Ovary (tissue), 9 donors: ENCODE data around the gene TMEM79. TPM values are rescaled to one million over a fixed set of nuclear protein-coding genes. Genes with fewer than 3 reads are reported as not detected.

Experiments
- DNase-seq, 5 donors: peaks; one replicate each; pipeline ENCODE4 v3.0.0-alpha.2; 2019 to 2020
- H3K27ac ChIP-seq, 2 donors: fragments of 200-600 bp; one replicate each; pipeline versions ENCODE4 v1.5.1 to v1.8.0; 2019 to 2022
- H3K27me3 ChIP-seq: fragments of 200-600 bp; one replicate; pipeline ENCODE4 v1.8.0; 2022
- H3K36me3 ChIP-seq: fragments of 200-600 bp; sonication (generic); one replicate; pipeline ENCODE4 v1.5.1; 2019
- H3K4me1 ChIP-seq: one replicate; pipeline ENCODE4 v1.8.1; 2013; ENCODE audit warnings: mild to moderate bottlenecking, moderate library complexity; ENCODE audit not compliant: insufficient read depth
- H3K4me3 ChIP-seq: fragments of 200-600 bp; sonication (generic); one replicate; pipeline ENCODE4 v1.5.1; 2017
- H3K9me3 ChIP-seq, 2 donors: fragments of 200-600 bp in 1 of 2; sonication (generic) in 1 of 2; one replicate each; pipeline versions ENCODE4 v1.5.1 to v1.8.1; 2013 to 2019; ENCODE audit warnings: mild to moderate bottlenecking in 1 of 2, moderate library complexity in 1 of 2
- EP300 ChIP-seq: sonication (generic); formaldehyde crosslinking; IDR thresholded peaks from one replicate; pipeline ENCODE4 v1.6.1; 2017; ENCODE audit warnings: antibody characterized with exemption
- POLR2A ChIP-seq: fragments of 450-650 bp; IDR thresholded peaks from one replicate; pipeline ENCODE4 v1.6.1; 2017; ENCODE audit warnings: antibody characterized with exemption, mild to moderate bottlenecking, moderate library complexity
- WGBS, 3 donors: extraction: QIAGEN DNeasy Blood & Tissue Kit in 1 of 3; methylation state at CpG; one replicate each; pipeline versions ENCODE4 v1.1.5 to v1.1.7; 2013 to 2017; 5-methylcytosine and 5-hydroxymethylcytosine counted together
- intact Hi-C, 4 donors: fragments of 100-400 bp; cut with DNase I; formaldehyde crosslinking; loops; one replicate each; pipeline versions ENCODE4 v1.11.0 to v1.15.1; 2022 to 2023
- polyA plus RNA-seq, 2 donors: library from polyadenylated mRNA; stranded (reverse); fragments of 200-250 nt in 1 of 2; fragments of 350-450 nt in 1 of 2; fragmentation: Illumina TruSeq in 1 of 2; extraction: RNeasy Lipid Tissue Mini Kit (QIAGEN cat#74804) in 1 of 2; gene quantifications; one replicate each; pipeline ENCODE4 v1.2.3, GENCODE V29; 2013 to 2014
- total RNA-seq, 7 donors: library from RNA; depleted of rRNA in 2 of 7; stranded (reverse); fragments of >200 nt in 2 of 7; fragmentation: NEBNext Ultra II Directional in 3 of 7; extraction: Animal tissue kit (Norgen Biotek cat#: 25700) in 3 of 7; gene quantifications; one replicate each; pipeline versions ENCODE4 v1.1.0 to v1.2.4, GENCODE V29; 2016 to 2023
- TF ChIP-seq, protein P1 (sequence below), 3 donors: fragments of 450-650 bp in 2 of 3; fragments of 200-600 bp in 1 of 3; IDR thresholded peaks; one replicate each; pipeline versions ENCODE4 v1.5.1 to v1.8.0; 2016 to 2022; ENCODE audit warnings: antibody characterized with exemption in 3 of 3, mild to moderate bottlenecking in 1 of 3
- donor health status: DM: no; HTN: no; CAD: no; lungs with moderate emphysema.
- donor health status: DM: no; HTN: no; CAD: no.
- donor health status: Bipolar disorder and iron deficiency.
- donor health status: DM: yes; HTN: yes; CAD: no.
- donor health status: DM: no; HTN: no; CAD: no.
- donor health status: DM: yes; HTN: yes; CAD: no.

Gene TMEM79
- total and polyA plus RNA-seq, 9 donors: 0.80 to 3.3 (median 2.1) TPM

DNA sequence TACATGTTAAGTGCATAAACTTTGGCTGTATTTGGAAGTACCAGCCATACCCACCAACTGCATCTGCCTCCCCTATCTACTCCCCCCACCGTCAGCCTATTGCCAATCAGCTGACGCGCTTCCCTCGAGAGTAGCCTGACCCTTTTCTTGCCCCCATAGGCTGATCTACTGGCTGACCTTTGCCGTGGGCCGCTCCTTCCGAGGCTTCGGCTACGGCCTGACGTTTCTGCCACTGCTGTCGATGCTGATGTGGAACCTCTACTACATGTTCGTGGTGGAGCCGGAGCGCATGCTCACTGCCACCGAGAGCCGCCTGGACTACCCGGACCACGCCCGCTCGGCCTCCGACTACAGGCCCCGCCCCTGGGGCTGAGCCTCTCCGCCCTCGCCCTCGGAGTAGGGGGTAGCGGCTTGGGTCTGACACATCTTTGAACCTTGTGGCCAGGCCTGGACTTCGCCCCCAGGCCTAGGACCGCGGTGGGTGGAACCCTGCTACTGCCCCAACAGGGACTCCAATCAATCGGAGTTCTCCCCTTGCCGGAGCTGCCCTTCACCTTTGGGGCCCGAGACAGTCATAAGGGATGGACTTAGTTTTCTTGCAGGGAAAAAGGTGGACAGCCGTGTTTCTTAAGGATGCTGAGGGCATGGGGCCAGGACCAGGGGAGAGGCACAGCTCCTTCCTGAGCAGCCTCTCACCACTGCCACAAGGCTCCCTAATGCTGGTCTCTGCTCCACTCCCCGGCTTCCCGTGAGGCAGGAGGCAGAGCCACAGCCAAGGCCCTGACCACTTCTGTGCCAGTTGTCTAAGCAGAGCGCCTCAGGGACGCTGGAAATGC is 7.3 kb downstream of the TMEM79 start:
- peak overlapping the region; percentile 75 to 85 for H3K27ac ChIP-seq
- TF ChIP-seq, protein P1, sequence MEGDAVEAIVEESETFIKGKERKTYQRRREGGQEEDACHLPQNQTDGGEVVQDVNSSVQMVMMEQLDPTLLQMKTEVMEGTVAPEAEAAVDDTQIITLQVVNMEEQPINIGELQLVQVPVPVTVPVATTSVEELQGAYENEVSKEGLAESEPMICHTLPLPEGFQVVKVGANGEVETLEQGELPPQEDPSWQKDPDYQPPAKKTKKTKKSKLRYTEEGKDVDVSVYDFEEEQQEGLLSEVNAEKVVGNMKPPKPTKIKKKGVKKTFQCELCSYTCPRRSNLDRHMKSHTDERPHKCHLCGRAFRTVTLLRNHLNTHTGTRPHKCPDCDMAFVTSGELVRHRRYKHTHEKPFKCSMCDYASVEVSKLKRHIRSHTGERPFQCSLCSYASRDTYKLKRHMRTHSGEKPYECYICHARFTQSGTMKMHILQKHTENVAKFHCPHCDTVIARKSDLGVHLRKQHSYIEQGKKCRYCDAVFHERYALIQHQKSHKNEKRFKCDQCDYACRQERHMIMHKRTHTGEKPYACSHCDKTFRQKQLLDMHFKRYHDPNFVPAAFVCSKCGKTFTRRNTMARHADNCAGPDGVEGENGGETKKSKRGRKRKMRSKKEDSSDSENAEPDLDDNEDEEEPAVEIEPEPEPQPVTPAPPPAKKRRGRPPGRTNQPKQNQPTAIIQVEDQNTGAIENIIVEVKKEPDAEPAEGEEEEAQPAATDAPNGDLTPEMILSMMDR (IDR thresholded peaks at IDR 0.05): no peak
- no peak for TF ChIP-seq EP300
- no peak for TF ChIP-seq POLR2A
- H3K4me1 ChIP-seq: peaks cover 7% of the 10 kb centered on the region
- DNase-seq: peak; percentile 88 to 91 (median 89)
- no peaks in the 10 kb centered on the region for H3K9me3 ChIP-seq
- H3K27me3 ChIP-seq: no peaks in the 10 kb centered on the region
- intact Hi-C loops: no loop called here
- no peaks in the 10 kb centered on the region for H3K36me3 ChIP-seq
- WGBS, 3 donors: 3 to 6% (median 4%) methylated on average over 32 to 37 of the region's 37 CpGs
- peak overlapping the region; percentile 45 for H3K4me3 ChIP-seq

DNA sequence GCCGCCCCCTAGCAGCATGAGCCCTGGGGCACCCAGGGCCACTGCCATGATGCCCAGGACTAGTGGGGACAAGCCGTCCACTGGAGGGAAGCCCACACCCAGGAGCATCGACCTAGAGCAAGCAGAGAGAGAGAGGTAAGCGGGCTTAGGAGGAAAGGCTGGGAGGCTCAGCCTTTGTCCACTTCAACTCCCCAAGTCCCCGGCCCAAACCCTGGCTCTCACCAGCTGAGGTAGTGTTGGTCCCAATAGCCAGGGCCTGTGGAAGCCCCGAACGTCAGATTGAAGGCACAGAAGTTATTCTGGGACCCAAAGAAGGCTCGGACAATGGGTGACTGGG is 8.9 kb downstream of the TMEM79 start:
- intact Hi-C loops: no loop called here
- Histone ChIP-seq H3K4me3 (no peak overlapping the region), H3K27ac (peak overlapping the region in 1 of 2 donors; percentile 12), H3K27me3 (no peaks in the 10 kb centered on the region), H3K9me3 (no peaks in the 10 kb centered on the region), H3K36me3 (no peaks in the 10 kb centered on the region), H3K4me1 (peaks cover 7% of the 10 kb centered on the region)
- no peak for DNase-seq
- TF ChIP-seq, protein P1 (IDR thresholded peaks at IDR 0.05): no peak
- TF ChIP-seq EP300 (no peak), POLR2A (no peak)
- WGBS, 3 donors: 85 to 88% (median 86%) methylated on average over 8 of the region's 8 CpGs

DNA sequence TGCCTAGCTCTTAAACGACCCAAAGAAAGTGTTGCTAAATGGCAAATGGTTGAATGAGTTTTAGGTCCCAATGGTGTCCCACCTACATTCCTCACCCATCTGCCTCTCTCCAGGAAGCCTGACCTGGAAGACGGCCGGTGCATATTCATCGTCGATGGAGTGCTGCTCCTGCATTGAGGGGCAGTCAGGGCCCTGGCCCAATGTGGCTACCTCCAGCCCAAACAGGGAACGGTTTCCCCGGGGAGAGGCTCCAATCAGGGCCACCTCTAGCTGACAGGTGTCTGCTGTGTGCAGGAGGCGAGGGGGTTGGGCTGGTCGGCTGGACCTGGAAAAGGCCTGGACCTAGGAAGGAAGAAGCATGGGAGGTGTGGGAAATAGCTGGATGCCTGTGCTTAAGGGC is 9.8 kb downstream of the TMEM79 start:
- Histone ChIP-seq H3K4me1 (peaks cover 7% of the 10 kb centered on the region), H3K36me3 (no peaks in the 10 kb centered on the region), H3K27me3 (no peaks in the 10 kb centered on the region), H3K27ac (no peak overlapping the region), H3K9me3 (no peaks in the 10 kb centered on the region), H3K4me3 (no peak overlapping the region)
- intact Hi-C loops: no loop called here
- no peak for TF ChIP-seq POLR2A
- TF ChIP-seq EP300: no peak
- TF ChIP-seq, protein P1 (IDR thresholded peaks at IDR 0.05): no peak
- WGBS, 3 donors: 85 to 89% (median 89%) methylated on average over 9 of the region's 9 CpGs
- DNase-seq: no peak

DNA sequence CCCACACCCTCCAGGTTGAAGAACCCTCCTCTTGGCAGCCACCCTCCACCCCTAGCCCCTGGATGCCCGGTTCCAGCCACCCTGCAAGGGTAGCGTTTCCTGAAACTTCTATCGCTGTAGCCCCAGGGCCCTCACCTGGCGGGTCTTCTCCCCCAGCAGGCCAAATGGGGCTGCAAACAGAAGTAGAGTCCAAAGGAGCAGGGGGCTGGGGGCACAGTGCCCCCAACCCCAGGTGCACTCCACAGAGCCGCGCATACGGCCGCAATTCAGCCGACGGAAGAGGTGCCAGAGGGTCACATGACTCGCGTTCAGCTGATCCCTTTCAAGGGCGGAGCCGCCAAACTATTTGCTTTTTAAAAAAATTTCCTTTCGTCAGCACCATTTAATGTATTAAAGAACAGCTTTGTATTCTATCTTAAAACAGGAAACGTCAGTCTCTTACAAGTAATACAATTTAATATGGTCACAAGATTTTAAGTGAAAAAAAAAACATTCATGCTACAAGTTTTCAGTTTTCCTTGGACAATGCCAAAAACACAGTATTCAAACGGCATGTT is 11.3 kb downstream of the TMEM79 start, which contains the start of gene GLMP:
TSS of gene GLMP (minus strand) at position 289 of the 557 bp plus-strand sequence. CDS start at position 255, 34 bp downstream.
- peak; percentile 65 to 78 (median 67) for DNase-seq
- 0 to 1% (median 0%) methylated on average over 17 of the region's 17 CpGs for WGBS, 3 donors
- no peaks in the 10 kb centered on the region for H3K27me3 ChIP-seq
- peak within 1 kb of the TSS; percentile 77 for H3K4me3 ChIP-seq
- H3K9me3 ChIP-seq: no peaks in the 10 kb centered on the region
- TF ChIP-seq EP300 (no peak), POLR2A (no peak)
- TF ChIP-seq, protein P1 (IDR thresholded peaks at IDR 0.05): peak in 1 of 3 donors; percentile 7
- H3K4me1 ChIP-seq: peaks cover 7% of the 10 kb centered on the region
- no peaks in the 10 kb centered on the region for H3K36me3 ChIP-seq
- peak within 1 kb of the TSS in 1 of 2 donors; percentile 36 for H3K27ac ChIP-seq
- intact Hi-C loops: no loop called here
